Measurements from ENCODE around the gene KDM4B.
A peak's percentile ranks its signal among the peaks of the same experiment; 100 is the strongest.

KDM4B gene

GRCh38 chr19:5012688-5013457 is 44.0 kb downstream of the KDM4B start:
- DNase-seq (ENCODE audit: low read depth in 2 of 2) = no peak

- no peak for DNase-seq (ENCODE audit: low read depth in 2 of 2)
Observed at GRCh38 chr19:5013761-5014160, 44.8 kb downstream of the KDM4B start.

GRCh38 chr19:5014941-5015340 is 46.0 kb downstream of the KDM4B start:
- no peak for DNase-seq (ENCODE audit: low read depth in 2 of 2)

- no peak for DNase-seq (ENCODE audit: low read depth in 2 of 2)
Observed at GRCh38 chr19:5016268-5016667, 47.4 kb downstream of the KDM4B start.

- DNase-seq (ENCODE audit: low read depth in 2 of 2) = no peak
Observed at GRCh38 chr19:5016781-5017180, 47.9 kb downstream of the KDM4B start.

GRCh38 chr19:5017235-5017634 is 48.3 kb downstream of the KDM4B start:
- no peak for DNase-seq (ENCODE audit: low read depth in 2 of 2)

- DNase-seq (ENCODE audit: low read depth in 2 of 2) = no peak
Observed at GRCh38 chr19:5018224-5019015, 49.5 kb downstream of the KDM4B start.

GRCh38 chr19:5020368-5020767 is 51.5 kb downstream of the KDM4B start:
- DNase-seq (ENCODE audit: low read depth in 2 of 2) = no peak

GRCh38 chr19:5021046-5021445 is 52.1 kb downstream of the KDM4B start:
- no peak for DNase-seq (ENCODE audit: low read depth in 2 of 2)

- no peak for DNase-seq (ENCODE audit: low read depth in 2 of 2)
Observed at GRCh38 chr19:5022066-5022860, 53.4 kb downstream of the KDM4B start.

GRCh38 chr19:5023128-5023571 is 54.2 kb downstream of the KDM4B start:
- DNase-seq (ENCODE audit: low read depth in 2 of 2) = no peak

- DNase-seq (ENCODE audit: low read depth in 2 of 2) = no peak
Observed at GRCh38 chr19:5024282-5024681, 55.4 kb downstream of the KDM4B start.

GRCh38 chr19:5025027-5025426 is 56.1 kb downstream of the KDM4B start:
- no peak for DNase-seq (ENCODE audit: low read depth in 2 of 2)

- DNase-seq (ENCODE audit: low read depth in 2 of 2) = no peak
Observed at GRCh38 chr19:5026706-5027273, 57.9 kb downstream of the KDM4B start.

- no peak for DNase-seq (ENCODE audit: low read depth in 2 of 2)
Observed at GRCh38 chr19:5028229-5028886, 59.4 kb downstream of the KDM4B start.

GRCh38 chr19:5029596-5029995 is 60.7 kb downstream of the KDM4B start:
- peak; percentile 4 to 31 for DNase-seq (ENCODE audit: low read depth in 2 of 2)

GRCh38 chr19:5030136-5030820 is 61.4 kb downstream of the KDM4B start:
- no peak for DNase-seq (ENCODE audit: low read depth in 2 of 2)

GRCh38 chr19:5030822-5031221 is 61.9 kb downstream of the KDM4B start:
- DNase-seq (ENCODE audit: low read depth in 2 of 2) = no peak

- DNase-seq (ENCODE audit: low read depth in 2 of 2) = peak; percentile 57 to 62
Observed at GRCh38 chr19:5031231-5032100, 62.6 kb downstream of the KDM4B start.
